ENCODE measurements around the gene CTSD.

CTSD gene

GRCh38 chr11:1739576-1739975 lies 24.2 kb downstream of the CTSD start:
- peaks cover 22 to 36% (median 29%) of the 10 kb centered on the region in 11 experiments for H3K9me3 ChIP-seq (replicated peaks in 1 of 11)
- no peaks in the 10 kb centered on the region for H3K36me3 ChIP-seq
- no peak overlapping the region for H3K9ac ChIP-seq
- no peaks in the 10 kb centered on the region for H4K20me1 ChIP-seq
- no peak overlapping the region for H3K4me2 ChIP-seq
- peaks cover 3 to 13% (median 7%) of the 10 kb centered on the region in 10 experiments; a peak in 19 of 20 replicates for H3K4me1 ChIP-seq
- H3K4me3 ChIP-seq, result no peak overlapping the region
- no peak overlapping the region for H3K27ac ChIP-seq
- no peaks in the 10 kb centered on the region for H3K27me3 ChIP-seq
- TF ChIP-seq Cebpa-rat (IDR thresholded peaks at IDR 0.05), result no peak

- Histone ChIP-seq H3K27me3 (no peaks in the 10 kb centered on the region), H4K20me1 (no peaks in the 10 kb centered on the region)
Observed at GRCh38 chr11:1738380-1738779, 25.3 kb downstream of the CTSD start.

GRCh38 chr11:1737080-1737757 lies 26.5 kb downstream of the CTSD start:
- no peak for TF ChIP-seq Cebpa-rat (IDR thresholded peaks at IDR 0.05)
- no peak overlapping the region for H3K4me3 ChIP-seq
- H3K4me1 ChIP-seq, result peaks cover 25 to 34% (median 31%) of the 10 kb centered on the region in 10 experiments
- H3K9ac ChIP-seq, result no peak overlapping the region
- no peak overlapping the region for H3K27ac ChIP-seq
- H3K9me3 ChIP-seq (replicated peaks in 1 of 11), result peaks cover 22 to 36% (median 29%) of the 10 kb centered on the region in 11 experiments
- H4K20me1 ChIP-seq, result no peaks in the 10 kb centered on the region; a peak in 1 of 22 replicates
- H3K36me3 ChIP-seq, result no peaks in the 10 kb centered on the region
- H3K4me2 ChIP-seq, result no peak overlapping the region
- 0 out of 22 replicates have a peak, but pooled peaks cover 0 to 5% (median 0%) of the 10 kb centered on the region in 11 experiments for H3K27me3 ChIP-seq

More at GRCh38 chr11:1738380-1738779, 25.3 kb downstream of the CTSD start:
- H3K27ac ChIP-seq, result no peak overlapping the region
- TF ChIP-seq Cebpa-rat (IDR thresholded peaks at IDR 0.05), result no peak
- no peaks in the 10 kb centered on the region for H3K36me3 ChIP-seq
- H3K4me1 ChIP-seq, result peaks cover 15 to 25% (median 19%) of the 10 kb centered on the region in 10 experiments
- peaks cover 22 to 36% (median 29%) of the 10 kb centered on the region in 11 experiments for H3K9me3 ChIP-seq (replicated peaks in 1 of 11)
- H3K9ac ChIP-seq, result no peak overlapping the region
- no peak overlapping the region for H3K4me2 ChIP-seq
- H3K4me3 ChIP-seq, result no peak overlapping the region

- TF ChIP-seq Cebpa-rat (IDR thresholded peaks at IDR 0.05), result no peak
- H3K36me3 ChIP-seq, result no peaks in the 10 kb centered on the region
- peaks cover 22 to 36% (median 29%) of the 10 kb centered on the region in 11 experiments for H3K9me3 ChIP-seq (replicated peaks in 1 of 11)
- peaks cover 28 to 39% (median 38%) of the 10 kb centered on the region in 10 experiments for H3K4me1 ChIP-seq
- 0 out of 22 replicates have a peak, but pooled peaks cover 0 to 5% (median 0%) of the 10 kb centered on the region in 11 experiments for H3K27me3 ChIP-seq
- H3K4me3 ChIP-seq, result no peak overlapping the region
- no peak overlapping the region for H3K4me2 ChIP-seq
- no peaks in the 10 kb centered on the region; a peak in 1 of 22 replicates for H4K20me1 ChIP-seq
- H3K9ac ChIP-seq, result no peak overlapping the region
- no peak overlapping the region for H3K27ac ChIP-seq
Observed at GRCh38 chr11:1736447-1736992, 27.2 kb downstream of the CTSD start.

GRCh38 chr11:1735271-1735670 lies 28.5 kb downstream of the CTSD start:
- no peaks in the 10 kb centered on the region; a peak in 1 of 22 replicates for H4K20me1 ChIP-seq
- H3K36me3 ChIP-seq, result no peaks in the 10 kb centered on the region
- H3K9ac ChIP-seq, result no peak overlapping the region
- H3K4me3 ChIP-seq, result no peak overlapping the region
- TF ChIP-seq Cebpa-rat (IDR thresholded peaks at IDR 0.05), result no peak
- peak overlapping the region in 9 of 11 experiments; percentile 81 to 96 (median 91); a peak in 16 of 22 replicates for H3K4me2 ChIP-seq
- H3K27me3 ChIP-seq, result 0 out of 22 replicates have a peak, but pooled peaks cover 0 to 5% (median 0%) of the 10 kb centered on the region in 11 experiments
- H3K27ac ChIP-seq, result no peak overlapping the region
- peaks cover 34 to 51% (median 50%) of the 10 kb centered on the region in 10 experiments for H3K4me1 ChIP-seq
- H3K9me3 ChIP-seq (replicated peaks in 1 of 11), result peaks cover 22 to 36% (median 29%) of the 10 kb centered on the region in 11 experiments

- H3K4me1 ChIP-seq, result peaks cover 40 to 57% (median 56%) of the 10 kb centered on the region in 10 experiments
- H4K20me1 ChIP-seq, result no peaks in the 10 kb centered on the region; a peak in 1 of 22 replicates
- peak overlapping the region in 4 of 11 experiments; percentile 8 to 44 (median 12); a peak in 3 of 22 replicates for H3K27ac ChIP-seq
- H3K36me3 ChIP-seq, result no peaks in the 10 kb centered on the region
- H3K9me3 ChIP-seq (replicated peaks in 1 of 11), result peaks cover 22 to 36% (median 29%) of the 10 kb centered on the region in 11 experiments
- H3K4me2 ChIP-seq, result peak overlapping the region; percentile 67 to 96 (median 89)
- H3K9ac ChIP-seq, result peak overlapping the region in 6 of 11 experiments; percentile 16 to 58 (median 28); a peak in 6 of 22 replicates
- H3K4me3 ChIP-seq, result 0 out of 20 replicates have a peak overlapping the region, but pooled peaks of 1 of the 10 experiments have one; percentile 3
- TF ChIP-seq Cebpa-rat (IDR thresholded peaks at IDR 0.05), result no peak
- peaks cover 0 to 5% (median 0%) of the 10 kb centered on the region in 11 experiments; a peak in 1 of 22 replicates for H3K27me3 ChIP-seq
Observed at GRCh38 chr11:1734641-1735081, 29.1 kb downstream of the CTSD start.

GRCh38 chr11:1733716-1734640 lies 29.7 kb downstream of the CTSD start:
- H3K36me3 ChIP-seq, result no peaks in the 10 kb centered on the region
- H4K20me1 ChIP-seq, result no peaks in the 10 kb centered on the region; a peak in 1 of 22 replicates
- H3K9me3 ChIP-seq (replicated peaks in 1 of 11), result peaks cover 22 to 36% (median 29%) of the 10 kb centered on the region in 11 experiments
- TF ChIP-seq Cebpa-rat (IDR thresholded peaks at IDR 0.05), result no peak
- H3K4me3 ChIP-seq, result peak overlapping the region in 2 of 10 experiments; percentile 3; a peak in 1 of 20 replicates
- H3K27me3 ChIP-seq, result peaks cover 0 to 6% (median 0%) of the 10 kb centered on the region in 11 experiments; a peak in 1 of 22 replicates
- peak overlapping the region; percentile 67 to 96 (median 89) for H3K4me2 ChIP-seq
- peak overlapping the region in 5 of 11 experiments; percentile 8 to 44 (median 14); a peak in 5 of 22 replicates for H3K27ac ChIP-seq
- peak overlapping the region in 6 of 11 experiments; percentile 16 to 58 (median 28); a peak in 8 of 22 replicates for H3K9ac ChIP-seq
- peaks cover 46 to 64% (median 63%) of the 10 kb centered on the region in 10 experiments for H3K4me1 ChIP-seq
